GM11168 (cell line): ENCODE data around the gene RAB40B.

Source experiments
- in situ Hi-C: fragments of 300-500 bp; cut with MboI; formaldehyde crosslinking; loops from one replicate; pipeline ENCODE4 v1.12.0; 2022; ENCODE audit warnings: low sequenced_read_pairs; ENCODE audit not compliant: unreplicated experiment

Gene RAB40B

DNA sequence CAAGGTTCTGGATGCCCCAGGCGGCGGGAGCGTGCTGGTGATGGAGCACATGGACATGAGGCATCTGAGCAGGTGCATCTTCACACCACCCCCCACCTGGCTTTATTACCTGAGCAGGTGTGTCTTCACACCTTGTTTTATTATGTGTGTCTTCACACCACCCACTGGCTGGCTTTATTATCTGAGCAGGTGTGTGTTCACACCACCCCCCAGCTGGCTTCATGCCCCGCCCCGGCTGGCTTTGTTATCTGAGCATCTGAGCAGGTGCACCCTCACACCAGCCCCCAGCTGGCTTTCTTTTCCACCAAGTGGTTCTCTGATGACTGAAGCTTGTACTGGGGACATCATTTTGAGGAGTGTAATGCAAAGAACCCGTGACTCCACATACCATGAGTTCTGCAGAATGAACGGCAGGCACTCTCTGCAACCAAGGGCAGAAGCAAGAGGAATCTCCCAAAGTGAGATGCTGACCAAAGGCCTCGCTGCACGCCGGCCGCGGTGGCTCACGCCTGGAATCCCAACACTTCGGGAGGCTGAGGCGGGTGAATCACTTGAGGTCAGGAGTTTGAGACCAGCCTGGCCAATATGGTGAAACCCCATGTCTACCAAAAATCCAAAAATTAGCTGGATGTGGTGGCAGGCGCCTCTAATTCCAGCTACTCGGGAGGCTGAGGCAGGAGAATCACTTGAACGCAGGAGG, 20.6 kb upstream of the RAB40B start:
- in situ Hi-C loops, result no loop called here

DNA sequence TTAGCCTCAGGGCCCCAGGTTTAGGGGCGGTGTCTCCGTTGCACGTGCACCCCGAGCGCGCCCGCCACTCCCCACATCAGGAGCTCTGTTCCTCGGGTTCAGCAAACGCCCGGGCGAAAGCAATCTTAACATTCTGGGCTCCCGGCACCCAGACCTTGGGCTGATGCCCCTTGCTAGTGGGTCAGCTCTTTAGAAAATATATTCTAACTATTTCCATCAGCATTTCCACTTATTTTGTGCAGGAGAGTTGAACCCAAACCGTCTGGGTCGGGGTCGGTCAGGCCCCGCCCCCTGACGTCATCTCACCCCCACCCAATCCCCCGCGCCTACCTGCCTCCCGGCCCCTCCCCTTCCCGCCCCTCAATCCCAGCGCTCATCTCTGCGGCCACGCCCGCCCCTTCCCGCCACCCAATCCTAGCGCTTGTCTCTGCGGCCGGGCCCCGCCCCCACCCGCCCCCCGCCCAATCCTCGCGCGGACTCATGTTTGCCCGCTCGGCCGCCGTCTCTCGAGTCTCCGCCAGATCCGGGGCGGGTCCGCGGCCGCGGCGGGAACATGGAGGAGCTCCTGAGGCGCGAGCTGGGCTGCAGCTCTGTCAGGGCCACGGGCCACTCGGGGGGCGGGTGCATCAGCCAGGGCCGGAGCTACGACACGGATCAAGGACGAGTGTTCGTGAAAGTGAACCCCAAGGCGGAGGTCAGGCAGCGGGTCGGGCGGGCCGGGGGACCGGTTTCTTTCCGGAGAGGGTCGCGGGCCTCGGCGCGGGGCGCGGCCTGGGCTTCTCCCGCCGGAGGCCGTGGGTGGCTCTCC, 17.9 kb upstream of the RAB40B start, which contains the start of gene FN3KRP:
TSS of gene FN3KRP (plus strand) at position 504 of the 808 bp plus-strand sequence. CDS start at position 554, 50 bp downstream.
- in situ Hi-C loops, result no loop called here

DNA sequence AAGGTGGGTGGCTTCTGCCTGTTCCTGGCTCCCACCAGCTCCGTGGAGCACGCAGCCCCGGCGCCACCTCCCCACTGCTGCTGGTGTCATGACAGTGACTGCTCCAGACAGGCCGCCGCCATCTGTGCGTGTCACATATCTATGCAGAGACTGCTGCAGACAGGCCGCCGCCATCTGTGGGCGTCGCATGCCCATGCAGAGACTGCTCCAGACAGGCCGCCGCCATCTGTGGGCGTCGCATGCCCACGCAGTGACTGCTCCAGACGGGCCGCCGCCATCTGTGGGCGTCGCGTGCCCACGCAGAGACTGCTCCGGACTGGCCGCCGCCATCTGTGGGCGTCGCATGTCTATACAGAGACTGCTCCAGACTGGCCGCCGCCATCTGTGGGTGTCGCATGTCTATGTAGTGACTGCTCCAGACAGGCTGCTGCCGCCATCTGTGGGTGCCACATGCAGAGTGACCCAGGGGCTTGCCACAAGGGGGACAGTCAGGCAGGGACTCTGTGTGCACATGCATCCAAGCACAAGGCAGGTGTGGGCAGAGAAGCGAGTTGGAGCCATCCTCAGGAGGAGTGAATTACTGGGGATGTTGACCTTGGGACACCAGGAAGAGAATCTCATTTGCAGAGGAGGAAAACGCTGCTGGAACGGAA, 14.7 kb upstream of the RAB40B start:
- in situ Hi-C loops, result no loop called here

DNA sequence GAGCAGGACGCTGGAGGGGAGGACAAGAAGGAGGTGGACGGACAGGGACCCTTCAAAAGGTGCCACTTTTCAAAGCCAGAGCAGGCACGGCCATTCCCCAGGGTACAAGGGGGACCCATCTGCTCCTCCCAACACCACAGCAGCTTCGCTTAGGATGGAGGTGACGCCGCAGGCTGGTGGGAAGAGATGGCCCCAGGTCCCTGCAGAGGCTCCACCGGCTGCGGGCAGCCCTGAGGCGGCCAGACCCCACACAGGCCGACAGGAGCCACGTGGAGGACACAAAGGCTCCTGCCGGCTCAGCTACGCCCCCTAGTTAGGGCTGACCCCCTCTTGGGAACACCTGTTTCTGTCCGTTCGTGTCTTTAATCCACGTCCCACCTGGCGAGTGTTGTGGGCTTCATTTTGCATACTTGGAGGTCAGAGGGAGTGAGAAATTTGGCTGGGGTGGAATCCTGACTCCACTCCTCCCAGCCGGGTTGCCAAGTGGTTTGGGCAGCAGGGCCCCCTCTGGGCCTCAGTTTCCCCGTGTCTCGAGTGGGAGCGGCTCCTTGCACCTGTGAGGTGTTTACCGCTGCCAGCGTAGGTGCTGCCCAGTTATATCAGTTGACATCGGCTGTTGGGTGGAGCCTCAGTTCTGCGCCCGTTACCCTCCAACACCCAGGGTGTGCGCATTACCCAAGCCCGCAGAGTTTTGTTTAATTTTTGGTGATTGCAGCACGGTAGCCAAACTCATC, 12.2 kb upstream of the RAB40B start:
- in situ Hi-C loops, result no loop called here

DNA sequence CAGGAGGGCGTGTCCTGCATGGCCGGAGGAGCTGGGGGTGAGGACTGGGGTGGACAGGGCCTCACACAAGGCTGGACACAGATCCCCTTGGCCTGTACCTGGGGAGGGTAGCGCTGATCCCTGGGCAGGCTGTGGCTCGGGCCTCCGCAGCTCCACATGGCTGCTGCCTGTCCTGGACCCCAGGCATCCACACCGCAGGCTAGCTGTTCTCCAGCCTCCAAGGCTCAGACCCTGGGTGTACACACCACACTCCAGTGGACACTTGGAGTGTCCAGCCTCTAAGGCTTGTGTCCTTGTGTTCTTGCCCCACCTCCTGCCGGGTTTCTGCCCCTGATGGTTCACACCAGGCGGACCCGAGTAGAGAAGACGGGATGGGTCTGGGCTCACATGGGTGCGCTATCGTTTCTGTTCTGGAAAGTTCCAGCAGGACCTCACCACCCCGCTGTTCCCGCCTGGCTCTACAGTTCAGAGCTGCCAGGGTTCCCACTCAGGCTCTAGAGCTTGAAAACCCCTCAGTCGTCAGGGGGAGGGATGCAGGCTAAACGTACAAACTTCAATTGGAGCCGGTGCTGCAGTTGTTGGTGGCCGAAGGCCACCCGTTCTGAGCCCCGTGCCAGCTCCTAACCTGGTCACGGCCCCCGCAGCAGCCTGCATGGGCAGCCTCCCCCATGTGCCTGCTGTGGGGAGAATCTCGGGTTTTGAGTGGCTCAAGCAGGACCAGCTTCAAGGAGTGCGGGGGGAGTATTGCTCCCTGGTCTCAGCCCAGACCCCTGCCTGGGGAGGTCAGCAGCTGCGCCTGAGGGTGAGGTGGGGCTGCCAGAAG, 11.4 kb upstream of the RAB40B start:
- in situ Hi-C loops, result no loop called here

DNA sequence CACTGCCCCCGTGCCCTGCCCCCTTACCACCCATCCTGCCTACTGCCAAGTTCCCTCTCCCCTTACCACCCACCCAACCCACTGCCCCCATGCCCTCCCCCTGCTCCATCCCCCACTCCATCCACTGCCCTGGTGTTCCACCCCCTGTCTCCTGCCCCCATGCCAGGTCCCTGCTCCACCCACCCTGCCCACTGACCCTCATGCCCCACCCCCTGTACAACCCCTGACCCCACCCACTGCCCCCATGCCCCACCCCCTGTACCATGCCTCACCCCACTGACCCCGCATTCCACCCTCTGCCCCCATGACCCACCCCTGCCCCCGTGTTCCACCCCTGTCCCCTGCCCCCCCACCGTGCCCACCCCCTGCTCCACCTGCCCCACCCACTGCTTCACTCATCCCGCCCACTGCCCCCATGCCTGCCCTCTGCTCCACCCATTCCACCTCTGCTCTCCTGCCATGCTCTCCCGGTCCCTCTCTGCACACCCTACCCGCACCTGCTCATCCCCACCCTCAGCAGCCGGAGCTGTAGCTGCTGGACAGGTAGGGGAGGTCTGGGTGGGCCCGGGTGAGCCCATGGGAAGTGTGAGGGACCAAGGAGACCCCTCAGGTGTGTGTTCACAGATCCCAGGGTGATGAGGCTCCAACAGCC, 10.7 kb upstream of the RAB40B start:
- in situ Hi-C loops, result no loop called here

DNA sequence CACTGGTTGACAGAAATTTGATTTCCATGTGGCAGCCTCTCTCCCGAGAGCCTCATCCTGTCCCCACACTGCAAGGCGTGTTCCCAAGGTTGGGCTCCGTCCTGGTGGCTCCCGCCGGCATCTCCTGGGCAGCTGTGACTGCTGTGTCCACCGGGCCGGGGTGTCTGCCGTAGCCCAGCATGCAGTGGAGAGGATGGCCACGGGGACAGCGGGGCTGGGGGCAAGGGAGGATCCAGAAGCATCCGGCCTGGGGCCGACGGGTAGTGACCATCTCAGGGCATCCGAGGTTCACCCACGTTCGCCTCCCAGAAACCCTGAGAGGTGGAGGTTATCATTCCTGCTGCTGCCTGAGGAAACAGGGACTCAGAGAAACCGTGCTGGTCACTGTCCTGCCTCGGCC, 7.3 kb upstream of the RAB40B start:
- in situ Hi-C loops, result no loop called here

DNA sequence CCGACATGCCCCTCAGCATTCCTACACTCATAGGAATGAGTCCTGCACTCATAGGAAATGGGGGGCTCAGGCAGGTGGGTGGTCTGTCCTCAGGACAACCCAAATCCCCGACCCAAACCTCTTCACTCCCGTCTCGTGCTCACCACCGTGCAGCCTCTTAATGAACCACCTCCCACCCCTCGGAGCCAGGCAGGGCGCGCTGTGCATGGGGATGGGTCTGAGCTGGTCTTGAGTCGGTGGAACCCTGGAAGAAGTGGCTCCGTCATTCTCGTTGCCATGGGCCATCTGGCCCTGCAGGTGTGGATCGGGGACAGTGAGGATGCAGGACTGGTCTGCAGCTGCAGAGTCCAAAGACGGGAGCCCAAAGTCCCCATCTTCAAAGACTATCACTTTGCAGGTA, 6.4 kb upstream of the RAB40B start:
- in situ Hi-C loops, result no loop called here

DNA sequence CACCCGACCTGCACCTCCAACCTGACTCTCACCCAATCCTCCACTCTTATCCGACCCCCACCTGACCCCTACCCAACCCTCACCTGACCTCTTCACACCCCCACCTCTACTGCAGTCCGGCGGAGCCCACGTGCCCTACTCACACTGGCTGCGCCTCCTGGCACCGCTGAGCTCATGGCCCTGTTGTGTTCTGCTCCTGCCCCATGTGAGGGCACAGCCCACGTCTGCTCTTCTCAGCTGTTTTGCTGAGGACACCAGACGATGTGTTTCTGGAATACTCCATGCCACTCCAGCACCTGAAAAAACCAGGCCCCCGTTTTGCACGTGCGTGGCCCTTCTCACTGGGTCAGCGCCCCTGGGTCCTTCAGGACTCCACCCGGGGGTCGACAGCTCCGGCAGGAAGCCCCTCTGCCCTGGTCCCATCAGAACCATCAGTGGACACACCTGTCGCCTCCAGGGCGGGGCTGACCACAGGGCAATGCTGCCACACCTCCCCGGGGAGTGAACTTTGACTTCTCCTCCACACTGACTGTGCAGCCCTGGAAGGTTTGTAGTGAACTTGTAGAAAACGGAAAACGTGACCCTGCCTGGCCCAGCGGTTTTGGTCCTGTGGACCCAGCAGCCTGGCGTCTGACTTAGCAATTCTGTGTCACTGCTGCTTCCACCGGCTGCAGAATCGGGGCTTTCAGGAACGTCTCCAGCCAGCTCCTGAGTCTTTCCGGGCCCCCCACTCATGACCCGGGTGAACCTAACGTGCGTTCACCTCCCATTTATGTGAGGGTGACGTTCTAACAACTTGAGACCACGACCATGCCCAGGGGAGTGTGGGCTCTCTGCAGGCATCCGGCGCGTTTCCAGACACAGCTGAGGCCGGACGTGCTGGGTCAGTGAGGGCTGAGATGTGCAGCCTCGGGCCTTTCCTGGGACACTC, 5.7 kb upstream of the RAB40B start:
- in situ Hi-C loops, result no loop called here

DNA sequence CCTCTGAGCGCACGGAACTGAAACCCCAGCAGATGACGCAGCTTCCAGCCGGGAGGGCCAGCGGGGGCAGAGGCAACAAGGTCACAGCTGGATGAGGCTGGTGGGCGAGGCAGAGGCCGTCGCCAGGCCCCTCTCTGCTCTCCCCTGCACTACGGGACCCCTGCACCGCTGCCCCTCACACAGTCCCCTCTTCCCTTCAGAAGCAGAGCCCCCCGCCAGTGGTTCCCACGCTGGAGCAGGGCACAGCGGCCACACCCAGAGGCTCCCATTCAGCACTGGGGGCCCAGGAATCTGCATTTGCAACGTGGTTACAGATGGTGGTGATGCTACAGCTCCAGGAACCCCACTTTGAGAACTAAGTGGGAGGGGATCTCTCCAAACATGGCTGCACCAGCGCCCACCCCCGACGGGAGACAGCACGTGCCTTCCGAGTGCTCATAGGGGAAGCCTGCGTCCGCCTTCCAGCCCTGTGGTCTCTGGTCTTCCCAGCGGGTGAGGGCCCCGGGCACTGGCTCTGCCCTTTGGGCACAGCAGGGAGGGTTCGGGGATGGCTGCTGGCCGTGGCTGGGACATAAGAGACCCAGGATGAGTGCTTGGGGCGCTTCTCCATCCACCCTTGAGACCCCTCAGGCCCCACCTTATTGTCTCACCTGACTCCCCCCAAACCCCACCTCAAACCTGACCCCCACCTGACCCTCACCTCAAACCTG, 4.7 kb upstream of the RAB40B start:
- in situ Hi-C loops, result no loop called here

DNA sequence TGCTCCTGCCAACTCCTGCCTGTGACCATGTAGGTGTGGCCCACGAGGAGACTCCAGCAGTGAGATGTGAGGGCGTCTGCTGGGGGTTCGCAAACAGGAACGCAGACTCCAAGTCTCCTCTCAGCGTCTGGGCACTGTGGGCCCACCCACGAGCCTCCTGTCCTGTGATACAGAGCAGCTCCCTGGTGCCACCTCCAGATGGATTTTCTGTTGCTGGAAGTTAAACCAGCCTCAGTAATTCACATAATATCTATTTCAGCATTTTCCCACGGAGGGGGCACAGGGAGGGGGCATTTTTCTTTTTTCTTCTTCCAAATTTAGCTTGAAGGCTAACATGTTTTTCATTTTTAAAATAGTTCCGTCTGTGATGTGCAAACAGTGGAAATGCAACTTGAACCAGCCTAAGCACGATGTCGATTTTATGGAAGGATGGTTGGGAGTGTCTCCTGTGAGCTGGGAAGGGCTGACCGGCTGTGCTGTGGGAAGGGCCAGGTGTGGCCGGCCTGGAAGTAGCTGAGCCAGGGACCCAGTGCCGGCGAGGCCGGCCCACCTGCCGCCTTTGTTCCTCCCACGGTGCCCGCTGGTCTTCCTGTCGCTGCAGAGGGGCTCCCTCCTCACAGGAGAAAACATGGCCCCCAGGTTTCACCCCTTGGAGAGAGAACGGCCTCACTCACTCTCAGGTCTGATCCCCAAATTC, 3.9 kb upstream of the RAB40B start:
- in situ Hi-C loops, result no loop called here

DNA sequence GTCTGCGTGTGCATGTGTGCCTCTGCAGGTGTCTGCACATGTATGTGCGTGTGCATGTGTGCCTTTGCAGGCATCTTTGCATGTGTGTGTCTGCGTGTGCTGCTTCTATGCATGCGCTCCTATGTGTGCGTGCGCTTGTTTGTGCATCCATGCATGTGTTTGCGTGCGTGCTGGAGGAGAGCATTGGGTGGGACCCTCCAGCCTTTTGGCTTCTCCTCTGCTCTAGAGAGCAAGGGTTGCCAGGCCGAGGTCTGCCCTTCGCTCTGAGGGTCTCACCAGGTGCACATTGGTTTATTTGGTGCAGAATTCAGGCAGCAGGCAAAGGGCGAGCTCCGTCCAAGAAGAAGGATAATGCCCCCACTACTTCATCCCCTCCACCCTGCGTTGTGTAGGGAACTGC, 1.1 kb upstream of the RAB40B start:
- in situ Hi-C loops, result no loop called here

DNA sequence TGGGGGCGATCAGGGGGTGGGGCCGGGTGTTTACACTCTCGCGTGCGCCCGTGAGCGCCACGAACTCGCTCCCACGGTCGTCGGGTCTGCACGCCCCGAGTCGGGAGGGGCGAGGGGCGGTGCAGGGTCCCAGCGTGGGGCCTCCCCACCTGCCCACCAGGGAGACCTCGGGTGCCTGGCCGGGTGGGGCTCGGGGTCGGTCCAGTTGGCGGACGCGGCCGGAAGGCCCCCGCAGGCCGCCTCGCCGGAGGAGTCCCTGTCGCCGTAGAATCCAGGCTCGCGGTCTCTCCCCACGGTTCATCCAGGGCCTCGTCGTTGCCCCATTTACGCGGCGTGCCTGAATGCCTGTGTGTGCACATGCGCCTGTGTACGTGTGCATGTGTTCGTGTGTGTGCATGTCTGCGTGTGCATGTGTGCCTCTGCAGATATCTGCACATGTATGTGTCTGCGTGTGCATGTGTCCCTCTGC, 510 bp upstream of the RAB40B start:
- in situ Hi-C loops, result no loop called here

DNA sequence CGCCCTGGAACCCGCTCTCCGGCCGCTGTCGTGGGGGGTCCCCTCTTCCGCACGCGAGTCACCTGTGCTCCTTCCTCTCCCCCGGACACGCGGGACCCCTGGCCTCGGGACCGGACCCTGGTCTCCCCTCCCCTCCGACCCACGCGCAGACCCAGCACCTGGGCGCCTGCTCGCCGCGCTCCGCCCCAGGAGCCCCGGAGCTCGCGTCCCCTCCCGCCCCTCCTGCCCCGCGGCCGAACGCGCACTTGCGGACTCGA, 762 bp downstream of the RAB40B start:
- in situ Hi-C loops, result no loop called here

DNA sequence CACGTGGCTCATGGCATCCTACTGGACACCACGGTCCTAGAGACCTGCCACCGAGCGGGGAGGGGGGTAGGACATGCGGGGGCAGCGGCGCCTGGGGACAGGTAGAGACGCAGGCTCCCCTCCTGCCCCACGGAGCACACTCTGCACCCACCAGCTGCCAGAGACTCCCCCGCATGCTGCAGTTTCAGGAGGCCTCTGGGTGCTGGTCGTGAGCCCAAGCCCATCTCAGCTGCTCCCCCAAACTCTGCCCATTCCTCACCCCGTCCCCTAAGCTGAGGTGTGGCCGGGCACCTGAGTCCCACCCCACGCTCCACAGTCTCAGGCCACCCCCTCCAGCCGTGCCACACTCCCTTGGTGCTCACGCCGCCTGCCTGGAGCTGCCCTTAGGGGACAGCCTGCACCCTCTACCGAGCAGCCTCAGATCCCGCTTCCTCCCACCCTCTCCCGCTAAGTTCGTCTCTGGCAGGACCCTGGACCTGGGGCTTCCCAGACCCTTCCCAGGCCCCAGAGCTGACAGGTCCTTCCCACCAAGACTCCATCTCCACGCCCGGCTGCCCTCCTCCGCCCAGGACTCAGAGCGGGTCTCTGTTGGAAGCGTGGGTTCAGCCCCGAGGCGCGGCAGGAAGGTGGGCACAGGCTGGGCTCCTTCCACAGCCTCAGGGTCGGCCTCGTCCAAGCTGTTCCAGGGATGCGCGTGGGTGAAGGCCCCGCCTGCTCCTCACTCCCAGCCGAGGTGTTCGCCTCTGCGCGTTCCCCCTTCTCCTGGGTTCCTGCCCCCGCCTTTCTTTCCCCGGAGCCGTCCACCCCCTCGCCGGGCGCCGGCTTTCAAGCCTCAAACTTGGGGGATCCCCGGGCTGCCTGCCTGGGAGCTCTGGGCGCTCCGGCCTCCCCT, 1.3 kb downstream of the RAB40B start:
- in situ Hi-C loops, result no loop called here

DNA sequence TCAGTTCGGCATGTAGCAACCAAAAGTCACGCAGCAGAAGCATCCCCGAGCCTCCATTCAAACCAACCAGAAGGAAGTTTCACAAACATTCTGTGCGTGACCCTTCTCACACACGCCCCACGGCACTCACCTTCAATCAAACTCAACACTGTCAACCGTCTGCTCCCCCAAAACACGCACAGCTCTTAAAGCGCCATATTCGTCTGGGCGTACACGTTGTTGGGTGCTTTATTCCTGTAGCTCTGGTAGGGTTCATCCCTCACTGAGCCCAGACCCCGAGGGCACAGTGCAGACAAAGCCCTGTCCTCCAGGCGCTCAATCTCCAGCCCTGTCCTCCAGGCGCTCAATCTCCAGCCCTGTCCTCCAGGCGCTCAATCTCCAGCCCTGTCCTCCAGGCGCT, 2.2 kb downstream of the RAB40B start:
- in situ Hi-C loops, result no loop called here
